ENCODE measurements around the gene ELMO1.

Gene ELMO1

DNA sequence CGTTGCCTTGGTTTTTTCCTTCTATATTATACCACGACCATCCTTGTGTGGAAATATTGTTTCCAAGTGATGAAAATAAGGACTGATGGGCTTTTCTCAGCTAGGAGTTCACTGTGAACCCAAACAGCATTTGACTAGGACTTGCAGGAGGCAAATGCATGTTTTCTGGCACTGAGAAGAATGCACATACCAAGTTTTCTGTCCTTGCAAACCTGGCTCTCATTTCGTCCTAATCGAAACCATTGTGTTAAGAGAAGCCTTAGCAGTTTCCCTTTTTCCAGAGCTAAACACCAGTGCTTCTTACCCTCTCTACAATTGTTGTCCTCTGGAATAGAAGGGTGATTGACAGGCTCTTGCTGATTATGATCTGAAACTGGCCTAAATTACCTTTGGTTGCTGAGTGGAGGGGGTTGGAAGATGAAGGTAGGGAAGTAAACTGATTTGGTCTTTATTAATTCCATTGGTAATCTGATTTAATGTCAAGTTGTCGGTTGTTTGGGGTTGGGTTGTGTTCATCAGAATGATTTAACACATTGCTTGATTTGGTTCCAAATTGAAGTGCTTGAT lies 33.1 kb upstream of the ELMO1 start:
- no peak overlapping the region for H3K4me3 ChIP-seq (ENCODE audit: low read length)
- no peak for TF ChIP-seq CTCF (IDR thresholded peaks at IDR 0.05; ENCODE audit: low read depth, low read length, poor library complexity, severe bottlenecking)
- no peak for TF ChIP-seq EZH2phosphoT487 (IDR thresholded peaks at IDR 0.05; ENCODE audit: borderline replicate concordance, low read length)
- H3K4me1 ChIP-seq (ENCODE audit: control insufficient read depth, low read length): no peaks in the 10 kb centered on the region
- H3K27ac ChIP-seq (ENCODE audit: low read depth, low read length): no peak overlapping the region
- H3K79me2 ChIP-seq (ENCODE audit: control insufficient read depth, low read length): no peaks in the 10 kb centered on the region
- no peaks in the 10 kb centered on the region for H3K36me3 ChIP-seq (ENCODE audit: control insufficient read depth, low read length)
- no peaks in the 10 kb centered on the region for H3F3A ChIP-seq (ENCODE audit: control insufficient read depth, insufficient read depth)
- peaks cover 39% of the 10 kb centered on the region for H3K27me3 ChIP-seq (ENCODE audit: control insufficient read depth, low read length)
- no peak overlapping the region for H3K4me2 ChIP-seq (ENCODE audit: low read length)
- 0 out of 2 replicates have a peak, but pooled peaks cover 3% of the 10 kb centered on the region for H3K9me3 ChIP-seq (ENCODE audit: control insufficient read depth, insufficient read depth, low read length)
- H3K9me2 ChIP-seq (replicated peaks; ENCODE audit: control insufficient read depth, low read length): no peaks in the 10 kb centered on the region
- H4K20me1 ChIP-seq (ENCODE audit: control insufficient read depth, insufficient read depth, low read depth, low read length): no peaks in the 10 kb centered on the region

- Histone ChIP-seq H3K36me3 (ENCODE audit: control insufficient read depth, low read length) (no peaks in the 10 kb centered on the region), H3K79me2 (ENCODE audit: control insufficient read depth, low read length) (no peaks in the 10 kb centered on the region), H3K4me1 (ENCODE audit: control insufficient read depth, low read length) (no peaks in the 10 kb centered on the region), H4K20me1 (ENCODE audit: control insufficient read depth, insufficient read depth, low read depth, low read length) (no peaks in the 10 kb centered on the region), H3F3A (ENCODE audit: control insufficient read depth, insufficient read depth) (no peaks in the 10 kb centered on the region), H3K4me3 (ENCODE audit: low read length) (no peak overlapping the region), H3K4me2 (ENCODE audit: low read length) (no peak overlapping the region), H3K9me2 (replicated peaks; ENCODE audit: control insufficient read depth, low read length) (no peaks in the 10 kb centered on the region), H3K27me3 (ENCODE audit: control insufficient read depth, low read length) (peaks cover 45% of the 10 kb centered on the region), H3K27ac (ENCODE audit: low read depth, low read length) (no peak overlapping the region), H3K9me3 (ENCODE audit: control insufficient read depth, insufficient read depth, low read length) (0 out of 2 replicates have a peak, but pooled peaks cover 3% of the 10 kb centered on the region)
- no peak for TF ChIP-seq CTCF (IDR thresholded peaks at IDR 0.05; ENCODE audit: low read depth, low read length, poor library complexity, severe bottlenecking)
- TF ChIP-seq EZH2phosphoT487 (IDR thresholded peaks at IDR 0.05; ENCODE audit: borderline replicate concordance, low read length): no peak
Measured at GRCh38 chr7:37481154-37481553, 32.5 kb upstream of the ELMO1 start.

DNA sequence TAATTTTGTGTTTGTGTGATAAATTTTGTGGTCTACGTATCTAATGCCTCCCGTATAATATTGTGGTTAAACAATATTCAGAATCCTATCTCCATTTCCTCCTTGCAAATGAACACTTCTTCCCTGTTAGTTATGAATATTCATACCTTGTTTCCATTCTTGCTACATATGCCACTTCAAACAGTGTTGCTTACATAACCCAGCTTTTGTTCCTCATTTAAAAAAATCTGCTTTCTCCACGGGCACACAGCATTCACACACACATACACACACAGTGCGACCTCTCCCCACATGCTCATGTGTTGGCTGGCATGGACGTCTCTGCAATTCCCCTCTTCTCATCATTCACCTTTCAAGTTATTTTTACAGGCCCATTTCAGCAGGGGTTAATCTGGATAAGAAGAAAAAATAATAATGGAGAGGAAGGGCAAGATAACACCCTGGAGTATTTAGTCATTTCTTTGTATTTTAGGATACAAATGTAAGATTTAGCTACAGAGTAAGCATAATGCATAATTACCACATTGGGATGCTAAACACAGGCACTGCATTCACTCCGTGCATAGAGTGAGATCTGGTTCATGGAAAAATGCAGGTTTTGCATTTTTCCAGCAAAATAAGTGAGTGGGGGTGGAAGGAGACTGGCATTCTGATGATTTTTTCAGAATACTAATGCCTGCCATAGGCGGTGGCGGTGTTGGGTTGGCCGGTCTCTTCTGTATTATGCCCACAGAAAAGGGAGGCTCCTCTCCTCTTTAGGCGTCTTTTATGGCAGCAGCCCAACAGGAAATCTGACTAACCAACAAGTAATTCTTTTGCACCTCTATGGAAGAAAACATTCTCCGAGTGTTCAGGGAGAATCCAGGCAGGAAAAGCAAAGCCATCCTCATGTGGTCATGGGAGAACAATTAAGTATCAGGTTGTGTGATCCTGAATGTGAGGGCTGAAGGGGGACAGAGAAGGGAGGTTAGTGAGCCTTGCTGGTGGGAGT lies 31.7 kb upstream of the ELMO1 start:
- TF ChIP-seq EZH2phosphoT487 (IDR thresholded peaks at IDR 0.05; ENCODE audit: borderline replicate concordance, low read length) (no peak), CTCF (IDR thresholded peaks at IDR 0.05; ENCODE audit: low read depth, low read length, poor library complexity, severe bottlenecking) (no peak)
- H3K4me2 ChIP-seq (ENCODE audit: low read length): no peak overlapping the region
- H3K4me3 ChIP-seq (ENCODE audit: low read length): no peak overlapping the region
- H3K27me3 ChIP-seq (ENCODE audit: control insufficient read depth, low read length): peaks cover 45% of the 10 kb centered on the region
- H3K36me3 ChIP-seq (ENCODE audit: control insufficient read depth, low read length): no peaks in the 10 kb centered on the region
- H4K20me1 ChIP-seq (ENCODE audit: control insufficient read depth, insufficient read depth, low read depth, low read length): no peaks in the 10 kb centered on the region
- H3K4me1 ChIP-seq (ENCODE audit: control insufficient read depth, low read length): no peaks in the 10 kb centered on the region
- no peaks in the 10 kb centered on the region for H3F3A ChIP-seq (ENCODE audit: control insufficient read depth, insufficient read depth)
- 0 out of 2 replicates have a peak, but pooled peaks cover 3% of the 10 kb centered on the region for H3K9me3 ChIP-seq (ENCODE audit: control insufficient read depth, insufficient read depth, low read length)
- no peak overlapping the region for H3K27ac ChIP-seq (ENCODE audit: low read depth, low read length)
- no peaks in the 10 kb centered on the region for H3K9me2 ChIP-seq (replicated peaks; ENCODE audit: control insufficient read depth, low read length)
- H3K79me2 ChIP-seq (ENCODE audit: control insufficient read depth, low read length): no peaks in the 10 kb centered on the region
